GM10266 (cell line): Measurements from ENCODE around the gene CEP152.

Source experiments
- DNase-seq: peaks from one replicate; pipeline ENCODE4 v3.0.0; 2012; ENCODE audit errors: extremely low spot score
- TF ChIP-seq, protein P1 (sequence below): IDR thresholded peaks from 2 replicates; pipeline ENCODE4 v1.5.1; 2012; ENCODE audit warnings: mild to moderate bottlenecking, low read depth; ENCODE audit not compliant: control insufficient read depth, insufficient read depth; ENCODE audit errors: missing control alignments

CEP152 gene

DNA sequence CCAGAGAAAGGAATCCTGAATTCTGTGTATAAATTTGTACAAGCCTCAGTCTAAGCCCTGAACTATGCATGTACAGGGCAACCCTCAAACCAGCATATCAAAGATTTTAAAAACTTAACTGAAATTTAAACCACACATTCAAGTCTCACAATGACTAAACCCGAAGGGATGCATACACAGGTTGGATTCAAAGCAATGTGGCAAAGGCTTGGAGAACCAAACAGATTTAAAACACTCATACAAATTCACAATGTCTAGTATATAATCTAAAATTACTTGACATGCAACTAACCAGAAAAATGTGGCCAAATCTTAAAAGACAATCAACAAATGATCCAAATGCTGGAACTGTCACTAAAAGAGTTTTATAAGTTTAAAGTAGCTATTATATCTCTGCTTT, 36.4 kb downstream of the CEP152 start:
- no peak for DNase-seq
- TF ChIP-seq, protein P1, sequence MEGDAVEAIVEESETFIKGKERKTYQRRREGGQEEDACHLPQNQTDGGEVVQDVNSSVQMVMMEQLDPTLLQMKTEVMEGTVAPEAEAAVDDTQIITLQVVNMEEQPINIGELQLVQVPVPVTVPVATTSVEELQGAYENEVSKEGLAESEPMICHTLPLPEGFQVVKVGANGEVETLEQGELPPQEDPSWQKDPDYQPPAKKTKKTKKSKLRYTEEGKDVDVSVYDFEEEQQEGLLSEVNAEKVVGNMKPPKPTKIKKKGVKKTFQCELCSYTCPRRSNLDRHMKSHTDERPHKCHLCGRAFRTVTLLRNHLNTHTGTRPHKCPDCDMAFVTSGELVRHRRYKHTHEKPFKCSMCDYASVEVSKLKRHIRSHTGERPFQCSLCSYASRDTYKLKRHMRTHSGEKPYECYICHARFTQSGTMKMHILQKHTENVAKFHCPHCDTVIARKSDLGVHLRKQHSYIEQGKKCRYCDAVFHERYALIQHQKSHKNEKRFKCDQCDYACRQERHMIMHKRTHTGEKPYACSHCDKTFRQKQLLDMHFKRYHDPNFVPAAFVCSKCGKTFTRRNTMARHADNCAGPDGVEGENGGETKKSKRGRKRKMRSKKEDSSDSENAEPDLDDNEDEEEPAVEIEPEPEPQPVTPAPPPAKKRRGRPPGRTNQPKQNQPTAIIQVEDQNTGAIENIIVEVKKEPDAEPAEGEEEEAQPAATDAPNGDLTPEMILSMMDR: no peak

DNA sequence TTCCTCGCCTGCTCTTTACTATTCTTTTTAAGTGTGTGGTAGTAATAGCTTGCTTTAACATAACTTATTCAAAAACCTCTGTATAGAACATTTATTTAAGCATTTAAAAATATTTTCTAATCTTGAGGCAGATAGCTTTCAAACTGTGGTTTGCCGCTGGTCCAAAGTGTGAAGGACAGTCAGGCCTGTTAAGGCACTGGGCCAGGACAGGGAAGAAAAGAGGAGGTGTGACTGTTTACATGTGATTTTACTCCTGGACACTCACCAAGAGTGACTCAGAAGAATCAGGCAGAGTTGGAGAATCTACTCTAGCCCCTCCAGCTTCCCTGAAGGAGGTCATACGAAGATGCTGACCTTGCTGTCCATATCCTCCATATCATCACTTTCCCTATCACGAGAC, 44.7 kb downstream of the CEP152 start:
- no peak for DNase-seq
- TF ChIP-seq, protein P1: no peak

DNA sequence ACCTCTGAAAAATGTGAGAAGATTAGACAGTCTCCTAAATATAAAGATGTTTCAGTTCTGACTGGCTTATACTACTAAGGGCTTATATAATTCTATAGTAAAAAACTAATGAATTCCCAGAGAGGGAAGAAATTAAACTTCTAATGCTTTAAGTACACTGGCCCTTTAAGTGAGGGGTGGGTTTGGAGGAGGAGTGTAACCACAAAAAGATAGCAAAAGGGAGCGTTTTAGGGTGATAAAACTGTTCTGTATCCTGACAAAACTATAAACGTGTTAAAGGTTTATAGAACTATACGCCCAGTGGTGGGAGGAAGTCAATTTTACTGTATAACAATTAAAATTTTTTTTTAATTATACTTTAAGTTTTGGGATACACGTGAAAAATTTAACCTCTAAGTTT, 45.8 kb downstream of the CEP152 start:
- no peak for DNase-seq
- TF ChIP-seq, protein P1: no peak

DNA sequence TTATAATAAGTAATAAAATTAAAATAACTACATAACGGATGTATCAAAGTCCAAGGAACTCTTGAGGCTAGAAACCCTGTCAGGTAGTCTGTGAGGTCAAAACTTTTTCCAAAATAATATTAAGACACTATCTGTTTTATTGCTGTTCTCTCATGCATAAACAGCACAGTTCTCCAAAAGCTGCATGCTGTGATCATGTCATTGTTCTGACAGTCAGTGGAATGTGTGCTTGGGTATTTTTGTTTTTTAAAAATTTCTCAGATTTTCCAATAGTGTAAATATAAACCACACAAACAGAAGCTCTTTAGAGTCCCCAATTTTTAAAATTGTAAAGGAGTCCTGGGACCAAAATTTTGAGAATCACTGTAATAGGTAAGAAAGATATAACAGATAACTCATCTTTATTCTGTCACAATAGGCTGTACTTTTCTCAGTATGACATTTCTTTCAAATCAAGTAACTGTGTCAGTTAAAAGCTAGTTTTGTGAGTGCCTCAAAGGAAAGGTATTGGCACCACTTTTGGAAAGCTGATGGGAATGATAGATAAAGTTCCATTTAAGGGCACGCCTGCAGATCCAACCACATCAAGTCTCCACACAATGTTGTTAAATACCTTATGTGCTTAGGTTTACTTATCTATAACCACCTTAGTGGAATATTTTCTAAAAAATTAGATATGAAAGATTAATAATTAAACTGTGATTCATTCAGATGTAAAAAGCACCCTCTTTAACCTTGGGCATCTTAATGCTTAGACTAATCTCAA, 49.3 kb downstream of the CEP152 start:
- DNase-seq: no peak
- TF ChIP-seq, protein P1: no peak

DNA sequence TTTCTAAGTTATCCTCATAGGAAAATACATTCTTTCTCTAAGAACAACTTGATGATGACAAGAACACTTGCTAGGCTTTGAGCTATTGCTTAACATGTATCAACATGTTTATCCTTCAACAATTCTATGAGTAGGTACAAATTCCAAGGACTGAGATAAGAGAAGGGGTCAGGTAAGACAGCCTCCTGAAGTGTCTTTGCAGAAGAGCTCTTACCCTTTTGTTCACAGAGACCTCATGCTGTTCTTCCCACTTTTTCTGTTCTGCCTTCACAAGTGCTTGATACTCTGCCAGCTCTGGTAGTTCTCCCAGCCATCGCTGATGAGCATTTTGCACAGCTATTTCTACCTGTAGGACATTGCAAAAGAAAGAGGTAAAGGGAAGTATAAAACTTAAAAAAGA, 50.9 kb downstream of the CEP152 start:
- TF ChIP-seq, protein P1: no peak
- DNase-seq: no peak

DNA sequence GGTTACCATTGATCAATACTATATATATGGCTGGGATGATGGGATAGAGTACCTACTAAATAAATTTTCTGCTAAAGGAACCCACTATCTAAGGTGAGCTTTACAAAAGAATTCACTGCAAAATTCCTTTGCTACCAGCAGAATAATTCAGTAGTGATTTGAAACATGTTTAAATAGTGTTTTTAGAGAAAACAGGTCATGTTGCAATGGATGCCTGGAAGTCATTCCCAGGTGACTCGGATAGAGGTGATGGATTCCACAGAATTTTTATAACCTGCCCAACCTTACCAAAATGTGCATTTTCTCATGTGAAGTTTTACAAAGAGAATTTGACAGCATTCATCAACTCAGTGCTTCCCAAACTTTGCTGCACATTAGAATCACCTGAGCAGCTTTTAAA, 53.2 kb downstream of the CEP152 start:
- TF ChIP-seq, protein P1: no peak
- no peak for DNase-seq

DNA sequence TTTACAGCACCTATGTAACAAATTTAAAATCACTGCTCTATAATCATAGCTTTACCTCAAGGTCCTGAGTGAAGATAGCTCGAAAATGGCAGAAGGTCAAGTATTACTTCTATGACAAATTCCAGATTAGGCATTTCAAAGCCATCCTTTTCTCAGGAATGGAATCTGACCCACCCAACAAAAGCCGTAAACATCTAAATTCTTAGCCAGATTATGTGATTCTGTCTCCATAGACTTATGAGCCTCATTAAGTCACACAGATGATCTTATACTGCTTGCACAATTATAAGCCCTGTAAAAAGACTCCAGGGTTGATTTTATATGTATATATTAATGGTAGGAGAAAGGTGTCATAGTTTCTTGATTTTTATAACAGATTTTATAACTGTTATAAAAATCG, 56.9 kb downstream of the CEP152 start:
- no peak for DNase-seq
- TF ChIP-seq, protein P1: no peak
